WI38 (cell line): ENCODE results near the gene ADGRA1.

ENCODE experiments used
- H3K4me3 ChIP-seq: 2 replicates; pipeline ENCODE4 v1.5.1; 2011; ENCODE audit warnings: low read depth, mild to moderate bottlenecking, control low read depth, low read length
- TF ChIP-seq, protein P1 (sequence below): IDR thresholded peaks from 2 replicates; pipeline ENCODE4 v1.5.1; 2012; ENCODE audit warnings: low read depth, mild to moderate bottlenecking, control low read depth, low read length

Gene ADGRA1

DNA sequence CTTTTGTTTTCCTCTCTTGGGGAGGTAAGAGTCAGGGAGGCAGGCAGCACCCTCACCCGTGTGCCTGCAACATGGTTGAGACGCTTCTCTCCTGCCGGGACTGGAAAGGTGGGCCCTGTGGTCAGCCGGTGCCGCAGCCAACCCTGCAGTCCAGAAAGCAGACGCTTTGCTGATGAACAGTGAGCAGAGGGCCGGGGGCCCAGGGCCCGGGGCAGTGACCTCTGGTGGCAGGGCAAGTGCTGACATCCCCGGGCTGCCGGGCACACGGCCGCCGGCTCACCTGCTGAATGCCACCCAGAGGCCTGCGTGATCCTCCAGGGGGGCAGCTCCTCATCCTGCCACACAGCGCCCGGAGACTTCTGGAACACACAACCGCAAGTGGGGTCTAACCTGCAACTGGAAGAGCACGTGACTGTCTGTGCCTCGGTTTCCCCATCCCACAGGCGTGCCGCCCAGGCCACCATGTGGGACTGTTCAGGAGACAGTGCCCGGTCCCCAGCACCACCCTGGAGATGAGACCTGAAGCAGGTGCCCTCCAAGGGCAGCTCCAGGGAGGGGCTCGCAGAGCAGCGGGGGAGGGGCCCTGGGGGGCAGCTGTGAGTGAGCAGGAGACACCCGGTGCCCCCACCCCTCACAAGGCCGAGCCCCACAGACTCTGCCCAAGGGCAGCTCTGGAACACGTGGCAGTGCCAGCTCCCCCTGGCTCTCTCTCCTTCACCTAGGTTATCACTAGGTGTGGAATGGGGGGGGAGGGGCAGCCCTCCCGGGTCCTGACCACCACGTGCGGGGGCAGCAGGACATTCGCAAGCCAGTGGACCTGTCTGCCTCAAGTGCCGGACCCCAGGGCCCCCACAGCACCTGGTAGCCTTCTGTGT, 2.2 kb upstream of the ADGRA1 start:
- H3K4me3 ChIP-seq: no peak overlapping the region
- TF ChIP-seq, protein P1, sequence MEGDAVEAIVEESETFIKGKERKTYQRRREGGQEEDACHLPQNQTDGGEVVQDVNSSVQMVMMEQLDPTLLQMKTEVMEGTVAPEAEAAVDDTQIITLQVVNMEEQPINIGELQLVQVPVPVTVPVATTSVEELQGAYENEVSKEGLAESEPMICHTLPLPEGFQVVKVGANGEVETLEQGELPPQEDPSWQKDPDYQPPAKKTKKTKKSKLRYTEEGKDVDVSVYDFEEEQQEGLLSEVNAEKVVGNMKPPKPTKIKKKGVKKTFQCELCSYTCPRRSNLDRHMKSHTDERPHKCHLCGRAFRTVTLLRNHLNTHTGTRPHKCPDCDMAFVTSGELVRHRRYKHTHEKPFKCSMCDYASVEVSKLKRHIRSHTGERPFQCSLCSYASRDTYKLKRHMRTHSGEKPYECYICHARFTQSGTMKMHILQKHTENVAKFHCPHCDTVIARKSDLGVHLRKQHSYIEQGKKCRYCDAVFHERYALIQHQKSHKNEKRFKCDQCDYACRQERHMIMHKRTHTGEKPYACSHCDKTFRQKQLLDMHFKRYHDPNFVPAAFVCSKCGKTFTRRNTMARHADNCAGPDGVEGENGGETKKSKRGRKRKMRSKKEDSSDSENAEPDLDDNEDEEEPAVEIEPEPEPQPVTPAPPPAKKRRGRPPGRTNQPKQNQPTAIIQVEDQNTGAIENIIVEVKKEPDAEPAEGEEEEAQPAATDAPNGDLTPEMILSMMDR: no peak

DNA sequence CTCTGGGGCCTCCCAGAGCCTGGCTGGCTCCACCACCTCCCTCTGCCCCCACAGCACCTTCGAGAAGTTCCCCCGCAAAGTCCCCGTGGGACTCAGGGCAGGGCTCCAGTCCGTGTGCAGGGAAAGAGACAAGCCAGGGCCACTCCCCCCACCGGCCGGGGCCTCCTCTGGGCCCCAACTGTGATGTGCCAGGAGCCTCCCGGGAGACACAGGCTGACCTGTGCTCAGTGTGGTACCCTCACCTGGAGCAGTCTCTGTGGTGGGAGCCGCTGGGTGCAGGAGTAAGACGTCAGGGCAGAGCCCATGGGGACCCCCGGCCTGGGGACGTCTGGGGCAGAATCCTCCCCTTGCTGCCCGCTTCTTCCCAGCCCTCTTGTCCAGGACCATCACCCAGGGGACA, 1.5 kb upstream of the ADGRA1 start:
- H3K4me3 ChIP-seq: no peak overlapping the region
- TF ChIP-seq, protein P1: no peak

DNA sequence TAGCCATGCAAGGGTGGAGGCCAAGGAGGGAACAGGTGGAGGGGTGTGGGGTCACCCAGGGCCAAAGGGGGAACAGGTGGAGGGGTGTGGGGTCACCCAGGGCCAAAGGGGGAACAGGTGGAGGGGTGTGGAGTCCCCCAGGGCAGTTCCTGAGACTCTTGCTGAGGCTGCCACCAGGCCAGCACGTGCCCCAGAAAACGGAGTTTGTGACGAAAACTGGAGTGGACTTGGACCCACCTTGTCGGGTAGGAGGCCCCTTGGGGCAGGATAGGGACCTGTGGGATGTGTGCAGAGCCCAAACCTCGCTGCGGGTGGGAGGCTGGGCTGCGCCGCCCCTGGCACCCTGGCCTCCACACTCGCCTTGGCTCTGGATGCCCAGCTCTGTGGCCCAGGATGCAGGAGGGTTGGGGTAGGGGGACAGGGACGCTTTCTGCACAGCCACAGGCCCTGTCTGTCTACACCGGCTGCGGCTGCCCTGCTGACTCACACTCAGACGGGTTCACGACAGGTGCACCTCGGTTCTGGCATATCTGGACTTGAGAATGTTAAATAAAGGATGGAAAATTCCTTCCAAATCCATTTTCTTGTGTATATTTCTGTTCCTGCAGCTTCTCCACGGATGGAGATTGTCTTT, 562 bp upstream of the ADGRA1 start:
- TF ChIP-seq, protein P1: no peak
- H3K4me3 ChIP-seq: no peak overlapping the region

DNA sequence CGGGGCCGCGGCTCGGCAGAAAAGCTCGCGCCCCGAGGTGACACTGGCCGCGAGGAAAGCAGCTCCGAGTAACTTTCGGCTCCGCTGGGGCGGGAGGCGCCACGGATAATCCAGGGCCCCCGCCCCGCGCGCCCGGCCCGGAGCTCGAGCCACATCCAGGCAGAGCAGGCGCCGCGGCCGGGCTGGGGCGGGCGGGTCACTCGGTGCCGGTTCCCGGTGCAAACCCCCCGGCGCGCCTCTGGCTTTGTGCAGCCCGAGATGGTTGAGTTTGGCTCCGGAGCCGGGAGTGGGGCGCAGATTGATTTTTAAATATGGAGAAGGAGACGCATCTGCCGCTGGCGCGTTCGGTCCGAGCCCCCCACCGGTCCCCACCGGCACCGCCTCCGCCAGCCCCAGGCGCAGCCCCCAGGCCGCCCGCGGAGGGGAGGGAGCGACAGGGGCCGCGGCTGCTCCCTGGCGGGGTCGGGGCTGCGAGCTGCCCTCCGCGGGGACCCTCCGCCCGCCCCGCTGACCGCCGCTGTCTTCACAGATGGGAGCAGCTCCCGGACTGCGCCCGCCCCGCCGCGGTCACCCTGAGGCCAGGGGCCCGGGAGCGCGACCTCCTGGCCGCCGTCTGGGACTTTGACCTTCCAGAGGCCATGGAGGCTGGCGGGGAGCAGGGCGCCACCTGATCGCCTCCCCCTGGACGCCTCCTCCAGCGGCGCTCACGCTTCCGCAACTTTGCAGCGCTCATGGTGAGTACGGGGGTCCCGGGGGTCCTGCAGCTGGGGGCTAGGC, 643 bp downstream of the ADGRA1 start:
- TF ChIP-seq, protein P1: no peak
- H3K4me3 ChIP-seq: no peak overlapping the region

DNA sequence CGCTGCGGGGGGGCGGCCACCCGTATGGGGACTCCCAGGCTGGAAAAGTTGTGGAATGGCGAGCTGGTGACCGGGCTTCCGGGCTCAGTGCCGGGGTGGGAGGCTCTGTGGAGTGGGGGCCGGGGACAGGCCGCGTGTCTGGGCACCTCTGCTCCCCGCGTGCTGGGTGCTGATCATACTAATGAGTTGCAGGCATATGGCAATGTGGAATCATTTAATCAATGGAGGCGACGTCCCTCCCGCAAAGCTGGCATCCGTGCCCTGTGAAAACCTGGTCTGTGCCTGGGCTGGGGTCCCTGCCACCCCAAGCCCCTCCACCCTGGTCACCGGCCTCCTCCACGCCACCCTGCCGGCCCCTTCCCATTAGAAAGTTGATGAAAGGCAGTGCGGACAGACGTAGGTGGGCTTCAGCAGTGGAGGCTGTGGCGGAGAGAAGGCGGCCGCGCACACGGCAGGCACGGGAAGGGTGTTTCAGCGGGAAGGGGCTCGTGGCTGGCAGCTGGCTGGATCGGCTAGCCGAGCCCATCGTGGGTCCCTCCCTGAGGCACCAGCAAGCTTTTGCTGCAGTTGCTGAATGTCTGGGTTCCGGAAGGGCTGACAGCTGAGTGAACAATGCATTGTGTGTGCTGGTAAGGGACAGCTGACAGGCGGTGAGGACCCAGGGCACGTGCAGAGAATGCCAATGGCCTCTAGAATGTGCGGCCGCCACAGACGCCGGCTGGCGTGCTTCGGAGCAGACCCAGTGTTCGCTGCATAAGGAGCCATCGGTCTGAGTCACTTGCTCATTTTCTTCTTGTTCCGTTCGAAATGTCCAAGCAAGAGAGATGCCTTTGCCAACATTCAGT, 1.5 kb downstream of the ADGRA1 start:
- H3K4me3 ChIP-seq: no peak overlapping the region
- TF ChIP-seq, protein P1: no peak

DNA sequence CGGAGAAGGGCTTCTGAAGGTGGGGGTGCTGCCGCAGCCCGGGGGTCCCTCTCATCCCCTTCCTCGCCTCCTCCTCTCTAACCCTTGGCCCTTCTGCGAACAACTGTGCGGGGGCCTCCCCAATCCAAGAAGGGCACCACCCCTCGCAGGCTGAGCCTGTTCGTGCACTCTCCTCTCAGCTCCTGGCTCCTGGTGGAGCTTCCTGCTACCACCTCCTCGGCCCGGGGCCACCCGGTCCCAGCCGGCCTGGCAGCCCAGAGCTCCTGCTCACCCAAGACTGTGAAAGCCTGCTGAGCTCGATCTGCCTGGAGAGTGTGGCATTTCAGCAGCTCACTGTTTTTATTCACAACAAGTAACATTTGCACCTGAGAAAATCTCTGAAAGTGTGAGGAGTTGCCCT, 2.4 kb downstream of the ADGRA1 start:
- no peak overlapping the region for H3K4me3 ChIP-seq
- TF ChIP-seq, protein P1: no peak
